GM21367 (cell line): ENCODE results near the gene SYT2.
A peak's percentile ranks its signal among the peaks of the same experiment; 100 is the strongest.
"Not testable (repeated sequence)": the region's sequence is repeated elsewhere in the genome, so short reads cannot be mapped to it uniquely, and the experiment has no call there.

Experiments used
- ATAC-seq: cut with Tn5 transposase; IDR thresholded peaks from one replicate; pipeline ENCODE4 v1.9.1; 2021; ENCODE audit not compliant: unreplicated experiment

Gene SYT2

DNA sequence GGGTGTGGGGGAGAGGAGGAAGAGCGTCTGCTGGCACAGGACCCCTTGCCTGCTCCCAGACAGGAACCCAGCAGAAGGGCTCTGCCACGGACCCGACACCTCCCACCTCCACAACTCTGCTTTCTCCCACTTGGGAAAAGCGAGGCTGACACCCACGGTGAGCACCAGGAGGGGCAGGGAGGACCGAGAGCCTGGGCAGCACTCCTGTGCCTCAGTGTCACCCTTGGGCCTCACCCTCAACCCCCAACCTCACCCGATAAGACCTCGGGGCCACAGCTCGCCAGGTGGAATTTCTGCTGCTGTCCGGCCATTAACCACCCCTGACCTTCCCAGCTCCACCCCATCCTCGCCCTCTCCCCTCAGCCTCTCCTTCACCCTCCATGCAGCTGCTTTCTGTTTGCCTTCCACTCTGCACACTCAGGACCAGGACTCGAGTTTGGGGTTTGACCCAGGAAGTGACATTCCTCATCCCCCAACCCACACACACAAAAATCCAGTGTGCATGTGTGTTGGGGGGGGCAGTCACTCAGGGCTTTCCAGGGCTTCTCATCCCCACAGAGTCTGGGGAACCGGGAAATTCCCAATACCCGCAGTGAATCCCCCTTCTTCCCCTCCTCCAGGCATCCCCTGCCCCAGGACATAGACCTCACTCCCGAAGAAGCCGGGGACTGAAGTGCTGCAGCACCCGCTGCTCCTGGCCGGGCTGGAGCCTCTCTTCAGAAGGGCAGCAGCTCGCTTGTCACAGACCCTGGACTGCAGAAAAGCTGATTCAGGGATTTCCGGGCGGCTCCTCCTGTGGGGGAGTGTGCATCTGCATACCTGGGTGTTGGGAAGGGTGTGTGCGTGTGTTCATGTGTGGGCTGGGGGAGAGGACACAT lies 65.8 kb downstream of the SYT2 start:
- ATAC-seq: no peak

DNA sequence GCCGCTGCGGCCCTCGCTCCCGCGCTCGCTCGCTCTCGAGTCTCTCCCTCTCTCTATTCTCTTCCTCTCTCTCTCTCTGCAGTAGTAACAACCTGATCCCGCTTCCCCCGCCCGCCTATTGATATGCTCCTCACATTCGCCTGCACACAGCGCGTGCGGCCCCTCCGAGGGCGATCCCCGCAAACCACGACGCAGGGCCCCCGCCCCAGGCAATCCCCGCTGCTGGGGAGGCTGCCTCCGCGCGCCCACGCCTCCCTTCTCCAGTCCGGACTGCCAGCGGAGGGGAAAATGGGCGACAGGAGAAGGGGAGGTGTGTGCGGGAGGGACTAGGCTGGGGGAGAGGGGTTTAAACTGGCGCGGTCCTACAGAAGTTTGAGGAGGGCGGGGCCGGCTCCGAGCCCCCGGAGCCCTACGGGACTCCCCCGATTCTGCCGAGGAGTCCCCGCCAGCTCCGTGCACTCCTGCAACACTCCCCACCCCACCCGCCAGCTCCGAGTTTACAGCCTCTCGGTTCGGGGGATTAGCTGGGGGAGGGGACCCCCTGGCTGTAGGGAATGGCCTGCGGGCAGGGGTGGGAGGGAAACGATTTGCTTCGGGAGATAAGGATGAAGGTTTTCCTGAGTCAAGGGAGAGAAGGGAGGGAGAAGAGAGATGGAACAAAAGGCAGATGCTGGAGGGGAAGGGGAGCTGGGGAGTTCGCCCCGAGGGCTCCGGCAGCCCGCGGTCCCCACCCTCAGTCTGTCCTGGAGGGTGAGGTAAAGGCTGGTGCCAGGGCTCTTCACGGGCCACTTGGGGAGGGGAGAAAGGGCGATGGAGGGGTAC lies 66.6 kb downstream of the SYT2 start:
- ATAC-seq: no peak

DNA sequence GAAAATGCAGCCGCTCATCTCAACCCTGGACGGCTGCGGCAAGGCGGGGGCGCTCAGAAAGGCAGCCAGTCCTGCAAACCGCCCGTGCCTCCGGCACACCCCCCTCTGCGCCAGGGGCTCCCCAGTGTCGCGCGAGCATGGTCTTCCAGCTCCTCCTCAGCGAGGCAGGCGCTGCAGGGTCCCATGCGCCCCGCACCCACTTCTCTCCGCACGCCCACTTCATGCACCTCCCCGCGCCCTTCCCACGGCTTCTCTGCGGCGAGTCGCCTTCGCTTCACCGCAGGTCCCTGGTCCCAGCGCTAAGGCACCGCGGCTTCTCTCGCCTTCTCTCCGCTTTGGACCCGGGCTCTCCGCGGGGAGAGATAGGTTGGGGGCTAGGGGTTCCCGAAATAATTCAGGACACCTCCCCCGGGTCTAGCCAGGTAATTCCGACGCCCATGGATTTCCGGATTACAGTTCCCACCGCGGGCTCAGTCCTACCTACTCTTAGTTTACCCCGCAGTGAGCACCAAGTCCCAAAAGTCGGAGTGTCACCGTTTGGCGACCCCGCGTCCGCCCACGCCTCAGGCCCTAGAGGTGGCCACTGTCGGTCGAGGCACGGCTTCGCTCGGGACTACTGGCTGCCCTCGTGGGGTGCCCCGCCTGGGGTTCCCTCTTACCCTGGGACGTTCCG lies 67.5 kb downstream of the SYT2 start:
- ATAC-seq: no peak

DNA sequence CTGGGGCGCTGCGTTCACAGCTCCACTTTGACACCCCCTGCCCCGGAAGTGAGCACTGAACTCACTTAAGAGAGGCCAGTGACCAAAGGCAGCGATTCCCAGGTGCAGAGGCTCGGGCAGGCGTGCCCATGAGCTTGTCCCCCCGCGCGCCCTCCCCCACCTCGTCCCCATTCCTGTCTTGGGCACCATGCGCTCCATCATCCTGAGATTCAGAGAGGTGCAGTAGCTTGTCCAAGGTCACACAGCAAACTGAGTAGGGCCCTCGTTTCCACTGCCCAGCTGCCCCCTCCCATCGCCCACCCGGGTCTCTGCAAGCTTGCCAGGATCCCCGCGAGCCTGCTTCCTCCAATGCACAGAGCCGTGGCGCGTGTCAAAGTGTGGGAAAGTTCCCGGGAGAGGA lies 68.0 kb downstream of the SYT2 start:
- no peak for ATAC-seq

DNA sequence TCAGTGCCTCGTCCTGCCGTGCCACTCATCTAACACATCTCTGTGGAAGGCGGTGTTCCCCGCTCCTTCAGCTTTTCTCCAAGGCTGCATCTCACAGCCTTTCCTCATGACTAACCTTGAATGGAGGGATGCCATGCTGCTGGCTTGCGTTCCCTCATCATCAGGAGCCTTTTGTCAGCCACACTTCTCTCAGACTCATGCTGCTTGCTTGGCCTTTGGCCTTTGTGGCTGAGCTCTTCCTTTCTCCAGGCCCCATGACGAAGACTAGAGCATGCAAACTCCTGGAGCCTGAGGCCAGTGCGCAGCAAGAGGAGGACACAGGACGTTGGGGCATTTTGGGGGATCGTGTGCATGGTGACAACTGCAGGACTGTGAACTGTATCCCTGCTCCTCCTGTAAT lies 70.8 kb downstream of the SYT2 start:
- ATAC-seq: no peak

DNA sequence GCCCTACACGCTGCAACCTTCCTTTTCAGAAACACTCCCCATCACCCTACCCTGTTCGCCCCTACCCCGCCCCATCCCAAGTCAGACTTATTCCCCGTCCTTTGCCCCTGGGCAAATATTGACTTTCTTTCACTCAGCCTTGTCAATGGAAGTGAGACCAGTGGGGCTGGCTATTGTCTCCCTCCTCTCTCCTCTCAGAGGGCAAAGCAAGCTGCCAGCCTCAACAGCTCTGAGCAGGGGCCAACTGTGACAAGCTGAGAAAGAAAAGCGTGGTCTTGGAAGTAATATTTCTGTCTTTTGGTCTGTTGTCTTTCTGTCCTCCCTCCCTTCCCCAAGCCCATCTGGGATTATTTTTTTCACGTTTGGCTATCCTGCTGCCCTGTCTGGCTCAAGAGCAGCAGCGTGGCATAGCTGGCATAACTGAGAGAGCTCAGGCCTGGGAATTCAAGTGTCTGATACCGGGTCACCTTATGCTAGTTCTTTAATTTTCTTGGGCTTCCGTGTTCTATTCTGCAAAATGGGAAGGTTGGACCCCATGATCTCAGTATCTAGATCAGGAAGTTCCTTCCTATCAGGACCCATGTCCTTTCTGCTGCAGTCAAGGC lies 71.5 kb downstream of the SYT2 start:
- not testable (repeated sequence) for ATAC-seq

DNA sequence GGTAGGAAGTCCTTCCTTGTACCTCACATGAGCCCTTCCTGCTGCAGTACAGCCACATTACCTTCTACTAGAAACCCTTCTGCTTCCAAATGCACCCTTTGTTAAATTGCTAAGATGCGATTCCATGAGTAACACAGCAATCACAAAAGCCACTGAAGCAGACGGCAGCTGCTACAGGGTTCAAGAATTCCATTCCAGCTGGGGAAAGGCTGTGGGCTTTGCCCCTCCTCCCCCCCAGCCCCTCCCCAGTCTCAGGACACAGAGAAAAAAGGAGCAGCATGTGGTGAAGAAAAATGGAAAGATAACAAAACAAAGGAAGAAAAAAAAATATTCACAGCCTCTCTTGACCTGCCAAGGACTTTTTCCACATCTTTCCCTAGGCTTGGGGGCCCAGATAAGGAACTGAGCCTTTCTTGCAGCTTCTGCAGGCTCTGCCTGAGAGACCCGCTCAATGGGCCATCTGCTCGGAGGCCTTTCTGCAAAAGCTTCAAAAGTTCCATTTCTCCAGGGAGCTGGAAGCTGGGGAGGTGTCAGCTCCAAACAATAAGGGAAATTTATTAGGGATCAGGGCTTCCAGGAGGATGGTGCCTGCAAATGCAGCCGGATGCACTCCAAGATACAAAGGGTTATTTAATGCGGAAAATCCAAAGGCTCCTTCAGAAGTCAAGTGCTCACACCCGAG lies 72.1 kb downstream of the SYT2 start:
- no peak for ATAC-seq

DNA sequence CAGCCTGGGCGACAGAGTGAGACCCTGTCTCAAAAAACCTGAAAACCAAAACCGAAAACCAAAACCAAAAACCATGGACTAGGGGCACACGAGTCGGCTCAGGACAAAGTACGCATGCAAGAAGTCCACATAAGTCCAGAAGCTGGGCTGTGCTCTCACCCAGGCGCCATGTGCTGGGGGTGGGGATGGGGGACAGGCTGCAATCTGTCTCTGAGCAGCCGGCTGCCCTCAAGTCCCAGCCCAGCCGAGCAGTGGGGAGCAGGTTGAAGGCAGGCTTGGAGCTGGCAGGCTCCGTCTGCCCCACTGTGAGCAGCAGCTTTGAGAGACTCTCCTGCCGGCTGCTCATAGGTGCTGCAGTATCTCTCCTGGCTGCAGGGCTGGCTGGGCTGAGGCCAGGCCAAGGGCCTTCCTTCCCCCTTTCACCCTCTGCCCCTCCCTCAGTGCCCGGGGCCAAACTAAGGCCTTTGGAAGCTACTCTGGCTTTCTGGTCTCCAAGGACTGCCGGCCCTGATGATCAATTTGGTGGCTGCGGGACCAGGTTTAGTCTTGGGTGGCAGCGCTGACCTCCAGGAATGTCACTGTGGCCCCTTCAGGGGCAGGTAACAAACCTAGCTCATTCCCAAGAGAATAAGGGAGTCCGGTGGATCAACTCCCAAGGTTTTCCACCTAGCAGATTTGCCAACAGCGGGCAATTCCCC lies 72.8 kb downstream of the SYT2 start:
- not testable (repeated sequence) for ATAC-seq

DNA sequence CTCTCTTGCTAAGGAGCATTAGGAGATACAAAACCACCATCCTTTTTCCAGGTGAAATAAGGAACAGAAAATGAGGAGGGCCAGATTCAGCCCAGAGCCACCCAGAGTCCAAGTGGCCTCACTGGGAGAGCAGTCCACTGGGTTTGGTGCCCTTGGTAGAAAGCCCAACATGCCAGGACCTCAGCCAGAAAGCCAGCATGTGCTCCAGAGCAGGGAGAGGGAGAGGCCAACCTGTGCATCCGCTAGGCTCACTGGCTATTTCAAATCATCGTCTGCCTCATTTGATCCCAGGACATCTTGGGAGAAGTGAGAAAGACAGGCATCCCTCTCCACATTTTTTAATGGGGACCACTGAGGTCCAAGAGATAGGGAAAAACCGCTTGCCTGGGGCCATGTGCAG lies 74.1 kb downstream of the SYT2 start:
- not testable (repeated sequence) for ATAC-seq

DNA sequence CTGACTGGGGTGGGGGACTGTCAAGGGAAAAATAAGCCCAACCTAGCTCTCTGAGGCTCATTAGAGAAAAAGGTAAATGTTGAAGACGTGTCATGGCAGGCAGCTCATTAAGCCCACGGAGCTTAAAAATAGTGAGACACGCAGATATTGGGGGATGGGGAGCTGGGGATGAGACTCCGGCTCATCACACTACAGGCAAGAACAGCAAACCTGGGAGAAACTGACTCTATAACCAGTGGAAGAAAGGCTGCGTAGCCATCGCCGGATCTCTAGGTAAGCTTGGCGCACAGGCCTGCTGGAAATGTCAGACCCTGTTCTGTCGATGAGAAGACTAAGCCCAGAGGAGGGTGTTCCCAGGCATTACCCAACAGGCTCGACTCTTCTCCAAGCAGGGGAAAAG lies 78.0 kb downstream of the SYT2 start:
- ATAC-seq: no peak

DNA sequence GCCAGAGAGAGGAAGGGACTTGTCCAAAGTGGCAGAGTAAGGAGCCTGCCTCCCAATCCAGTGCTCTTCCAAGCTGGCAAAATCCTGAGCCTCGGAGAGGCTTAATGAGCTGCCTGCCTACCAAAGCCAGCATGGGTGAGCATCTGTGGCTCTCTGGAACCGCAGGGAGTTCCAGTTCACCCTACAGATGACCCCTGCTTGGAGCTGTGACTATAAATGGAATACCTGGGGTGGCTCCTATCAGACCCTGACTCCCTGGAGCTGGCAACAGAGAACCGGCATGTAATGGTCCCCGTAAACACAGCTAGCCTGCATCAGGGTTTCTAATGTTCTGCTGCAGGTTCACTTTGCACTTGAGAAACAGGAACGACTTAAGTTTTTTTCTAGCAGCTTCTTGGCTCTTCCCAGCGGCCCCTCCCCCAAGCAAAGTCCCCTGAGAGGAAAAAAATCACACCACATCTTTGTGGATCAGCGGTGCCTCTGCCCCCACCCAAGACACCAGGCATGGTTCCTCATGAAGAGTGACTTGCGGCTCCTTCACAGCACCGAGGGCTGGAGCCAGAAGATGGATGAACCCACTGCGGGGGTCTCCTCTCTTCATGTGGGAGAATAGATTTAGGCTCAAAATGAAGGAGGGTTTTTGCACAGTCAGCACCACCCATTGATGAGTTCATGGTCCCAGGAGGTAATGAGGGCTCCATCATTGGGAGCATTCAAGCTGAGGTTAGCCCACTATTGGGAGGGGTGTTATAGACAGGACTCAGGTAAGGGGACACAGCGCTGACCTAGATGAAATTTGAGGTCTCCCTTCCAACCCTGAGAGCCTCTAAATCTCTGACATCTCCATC lies 79.0 kb downstream of the SYT2 start:
- ATAC-seq: no peak

DNA sequence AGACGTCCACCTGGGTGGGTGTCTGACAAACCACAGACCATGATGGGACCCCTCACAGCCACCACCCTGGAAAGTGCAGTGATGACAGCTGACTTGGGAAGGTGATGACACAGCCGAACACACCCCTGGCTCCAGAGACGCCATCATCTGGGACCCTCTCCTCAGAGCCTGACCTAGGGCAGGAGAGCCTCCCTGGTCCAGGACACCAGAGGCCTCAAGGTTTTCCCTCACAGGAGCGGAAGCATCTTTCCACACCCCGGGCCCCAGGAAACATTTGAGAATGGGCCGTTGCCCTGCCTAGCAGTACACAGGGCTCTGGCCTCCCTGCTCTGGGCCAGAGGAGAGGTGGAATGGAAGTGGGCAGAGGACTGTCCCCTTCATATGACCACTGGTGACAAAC lies 79.7 kb downstream of the SYT2 start:
- no peak for ATAC-seq

DNA sequence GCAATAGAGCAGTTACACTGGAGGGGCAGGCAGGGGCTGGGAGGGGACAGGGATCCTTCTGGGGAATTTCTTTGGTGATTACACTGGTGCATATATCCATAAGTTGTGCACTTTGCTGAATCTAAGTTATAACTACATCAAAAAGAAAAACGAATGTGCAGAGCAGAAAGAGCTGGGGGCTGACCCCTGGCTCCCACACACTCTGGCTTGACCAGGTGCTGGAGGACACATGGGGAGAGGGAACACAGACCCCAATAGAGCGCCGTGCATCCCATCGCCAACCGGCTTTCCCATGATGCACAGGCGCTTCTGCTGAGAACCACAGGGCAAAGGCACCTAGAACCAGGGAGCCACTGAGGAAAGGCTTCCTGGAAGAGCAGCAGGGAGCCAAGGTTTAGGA lies 80.2 kb downstream of the SYT2 start:
- not testable (repeated sequence) for ATAC-seq

DNA sequence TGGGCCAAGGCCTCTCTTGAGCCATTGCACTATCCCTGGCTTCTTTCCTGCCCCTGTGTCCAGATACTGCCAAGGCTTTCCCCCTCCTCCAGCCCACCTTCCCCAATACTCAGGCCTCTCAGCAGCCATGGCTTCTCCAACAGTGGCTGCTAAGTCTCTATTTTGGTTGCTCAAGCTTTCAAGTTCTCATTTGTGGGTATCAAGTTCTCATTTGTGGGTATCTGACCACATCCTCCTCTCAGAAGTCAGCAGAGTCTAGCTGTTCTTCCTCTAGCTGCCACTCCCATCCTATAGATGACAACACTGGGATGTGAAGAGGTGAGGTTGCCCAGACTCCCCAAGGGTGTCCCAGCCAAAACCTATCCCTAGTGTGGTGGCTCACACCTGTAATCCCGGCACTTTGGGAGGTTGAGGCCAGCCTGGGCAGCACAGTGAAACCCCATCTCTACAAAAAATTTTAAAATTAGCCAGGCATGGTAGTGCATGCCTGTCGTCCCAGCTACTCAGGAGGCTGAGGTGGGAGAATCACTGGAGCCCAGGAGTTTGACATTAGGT lies 80.9 kb downstream of the SYT2 start:
- ATAC-seq: peak; percentile 63

DNA sequence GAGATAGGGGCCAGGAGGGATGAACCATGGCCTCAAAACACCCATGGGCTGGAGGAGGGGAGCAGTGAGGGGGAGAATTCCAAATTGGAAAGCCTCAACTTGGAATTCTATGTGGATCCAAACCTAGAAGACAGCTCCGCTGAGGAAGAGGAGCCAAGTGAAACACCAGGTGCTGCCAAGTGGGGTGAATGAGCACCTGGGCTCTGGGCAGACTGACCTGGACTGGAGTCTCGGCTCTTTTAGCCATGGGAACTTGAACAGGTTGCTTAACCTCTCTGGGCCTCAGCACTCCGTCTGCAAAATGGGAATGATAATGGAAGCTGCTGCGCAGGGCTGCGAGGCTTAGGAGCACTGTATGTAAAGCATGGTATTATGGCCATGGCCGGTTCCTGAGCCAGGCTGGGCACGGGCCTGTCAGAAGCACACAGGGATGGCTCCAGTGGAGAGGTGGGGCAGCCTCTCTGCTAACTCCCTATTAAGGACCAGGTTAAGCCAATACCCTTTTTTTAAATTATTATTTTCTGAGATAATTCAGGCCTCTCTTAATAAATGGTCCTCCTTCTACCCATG lies 81.5 kb downstream of the SYT2 start:
- ATAC-seq: no peak

DNA sequence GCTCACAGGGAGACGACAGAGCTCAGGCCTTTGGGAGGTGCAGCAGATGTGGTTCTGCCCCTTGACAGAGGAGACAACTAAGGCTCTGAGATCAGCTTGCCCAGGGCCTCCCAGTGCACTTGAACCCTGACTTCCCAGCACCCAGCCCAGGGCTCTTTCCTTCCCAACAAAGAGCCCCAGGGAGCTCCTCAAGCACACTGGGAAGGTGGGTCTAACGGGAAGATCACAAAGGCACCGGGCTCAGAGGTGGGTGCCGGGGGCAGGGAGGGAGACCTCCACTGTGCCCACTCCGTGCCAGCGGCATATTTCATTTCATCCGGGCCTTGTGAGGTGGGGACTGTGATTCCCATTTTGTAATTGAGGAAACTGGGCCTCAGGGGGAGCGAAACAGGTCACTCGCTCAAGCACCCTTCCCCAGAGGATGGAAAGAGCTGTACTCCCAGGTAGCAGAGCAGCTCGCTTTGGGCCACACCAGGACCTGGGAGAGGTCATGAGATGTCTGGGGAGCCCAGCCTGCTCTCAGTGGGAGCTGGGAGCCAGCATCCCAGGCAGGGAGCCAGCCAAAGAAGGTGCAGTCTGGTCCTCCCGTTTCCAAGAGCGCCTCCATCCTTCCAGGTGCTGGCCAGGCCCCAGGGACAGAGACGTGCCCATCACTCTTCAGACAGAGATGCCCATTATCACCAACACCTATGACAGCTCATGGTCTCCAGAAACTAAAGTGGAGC lies 82.3 kb downstream of the SYT2 start:
- no peak for ATAC-seq

DNA sequence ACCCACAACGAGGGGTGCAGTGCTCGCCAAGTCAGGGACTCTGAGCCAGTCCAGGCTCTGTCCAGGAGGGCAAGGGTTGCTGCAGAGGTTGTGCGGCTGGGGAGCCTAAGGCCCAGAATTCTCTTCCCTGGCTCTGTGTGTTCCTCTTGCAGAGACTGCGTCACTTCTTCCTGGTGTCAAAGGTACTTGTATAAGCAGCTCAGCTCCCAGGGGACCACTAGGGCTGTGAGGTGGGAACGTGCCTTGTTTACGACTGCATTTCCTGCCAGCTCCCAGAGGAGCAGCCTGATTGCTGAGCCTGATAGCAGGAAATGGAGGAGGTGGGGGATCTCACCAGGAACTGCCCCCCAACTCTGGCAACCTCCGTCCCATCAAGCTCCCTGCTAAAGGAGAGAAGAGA lies 83.2 kb downstream of the SYT2 start:
- ATAC-seq: not testable (repeated sequence)
